GM21526 (cell line): Measurements from ENCODE around the gene LHFPL4.

Experiments
- ATAC-seq: cut with Tn5 transposase; IDR thresholded peaks from one replicate; pipeline ENCODE4 v1.9.1; 2021; ENCODE audit warnings: moderate library complexity; ENCODE audit not compliant: unreplicated experiment, low FRiP score

LHFPL4 gene

DNA sequence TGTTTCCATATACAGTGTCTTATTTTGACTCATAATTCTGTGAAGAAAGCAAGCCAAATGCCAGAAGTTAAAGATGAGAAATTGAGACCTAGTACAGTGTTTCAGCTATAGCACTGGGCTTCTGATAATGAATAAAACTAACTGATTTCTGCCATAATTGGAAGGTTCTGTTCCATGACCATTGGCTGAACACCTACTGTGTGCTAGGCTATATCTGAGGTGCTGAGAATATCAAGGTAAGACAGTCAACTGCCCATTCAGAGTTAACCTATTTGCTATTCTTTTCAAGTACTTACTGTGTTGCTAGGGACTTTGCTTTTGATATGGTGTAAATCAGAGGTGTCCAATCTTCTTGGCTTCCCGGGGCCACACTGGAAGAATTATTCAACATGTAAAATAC, 73.4 kb downstream of the LHFPL4 start:
- ATAC-seq = no peak

GRCh38 chr3:9476935-9477334, 76.7 kb downstream of the LHFPL4 start:
- ATAC-seq = no peak

DNA sequence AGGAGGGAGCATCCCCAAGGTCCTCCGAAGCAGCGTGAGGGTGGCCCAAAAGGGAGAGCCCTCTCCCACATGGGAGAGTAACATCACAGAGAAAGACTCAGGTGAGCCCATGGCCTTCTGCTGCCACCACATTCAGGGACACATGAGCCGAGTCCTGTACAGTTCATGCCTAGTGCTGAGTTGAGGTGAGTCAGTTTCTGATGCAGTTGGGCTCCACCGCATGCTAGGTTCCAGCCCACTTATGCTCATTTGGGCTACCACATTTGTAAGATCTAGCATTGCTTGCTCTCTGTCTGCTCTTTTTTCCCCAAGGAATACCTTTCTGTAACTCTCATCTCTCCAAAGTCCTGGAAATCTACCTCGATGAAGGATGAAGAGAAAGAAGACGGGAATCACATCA, 79.1 kb downstream of the LHFPL4 start:
- no peak for ATAC-seq

- no peak for ATAC-seq
Measured at GRCh38 chr3:9473496-9474065, 80.0 kb downstream of the LHFPL4 start.

DNA sequence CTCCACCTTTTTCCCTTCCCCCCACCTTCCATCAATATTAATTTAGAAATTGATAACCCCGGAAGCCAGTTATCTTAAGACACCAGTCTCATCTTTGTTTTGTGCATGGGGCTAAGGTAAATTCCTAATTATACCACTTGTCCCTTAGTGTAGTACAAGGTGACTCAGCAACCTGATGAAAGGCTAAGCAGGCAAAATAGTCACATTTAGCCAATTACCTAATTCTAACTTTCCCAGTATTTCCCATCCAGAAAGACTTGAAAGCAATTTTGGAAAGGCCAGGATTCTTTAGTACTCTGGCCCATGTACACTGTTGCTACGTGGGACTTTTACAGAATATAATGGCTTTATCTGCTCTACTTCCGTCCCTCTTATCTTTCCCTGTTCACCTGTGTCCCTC, 83.6 kb downstream of the LHFPL4 start:
- ATAC-seq = no peak

GRCh38 chr3:9468460-9468859, 85.2 kb downstream of the LHFPL4 start:
- ATAC-seq = no peak

GRCh38 chr3:9467451-9467850, 86.2 kb downstream of the LHFPL4 start:
- no peak for ATAC-seq

DNA sequence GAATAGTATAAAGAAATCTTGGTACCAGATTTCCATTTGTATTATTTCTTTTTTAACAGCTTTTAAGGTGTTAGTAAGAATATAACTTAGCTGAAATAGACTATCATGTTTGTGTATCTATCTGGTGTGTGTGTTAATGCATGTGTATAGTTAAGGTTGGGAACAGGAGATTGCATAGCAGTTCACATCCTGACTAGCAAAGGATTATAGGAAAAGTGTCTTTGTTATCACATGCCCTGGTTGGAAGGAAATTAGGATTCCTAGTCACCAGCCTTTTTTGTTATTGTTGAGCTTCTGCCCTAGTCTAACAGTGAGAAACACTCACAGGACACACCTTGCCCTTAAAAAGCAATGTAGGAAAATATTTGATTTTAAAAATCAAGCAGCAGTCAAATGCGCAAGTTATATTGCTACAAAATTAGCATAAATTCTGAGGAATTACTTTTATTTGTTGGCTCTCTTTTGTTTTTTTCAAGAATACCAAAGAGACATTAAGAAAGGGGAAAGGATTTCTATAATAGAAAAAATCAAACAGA, 98.0 kb downstream of the LHFPL4 start:
- ATAC-seq = no peak

GRCh38 chr3:9452417-9452816, 101.2 kb downstream of the LHFPL4 start:
- ATAC-seq = no peak

DNA sequence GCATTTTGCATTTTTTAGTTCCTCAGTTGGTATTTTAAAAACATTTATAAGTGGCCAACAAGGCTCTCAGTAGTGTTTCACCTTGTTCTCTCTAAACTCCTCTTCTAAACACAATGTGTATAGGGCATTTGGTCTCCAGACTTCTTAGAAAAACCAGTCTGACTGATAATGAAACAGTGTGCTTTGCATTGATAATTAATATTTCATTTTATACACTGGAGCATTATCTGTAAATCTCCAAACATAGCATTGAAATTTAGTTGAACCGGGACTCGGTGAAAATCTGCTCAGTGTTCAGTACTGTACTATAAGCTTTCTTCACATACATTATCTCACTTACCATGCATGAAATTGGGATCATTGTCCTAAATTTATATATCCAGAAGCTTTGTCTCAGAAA, 102.6 kb downstream of the LHFPL4 start:
- ATAC-seq = no peak

DNA sequence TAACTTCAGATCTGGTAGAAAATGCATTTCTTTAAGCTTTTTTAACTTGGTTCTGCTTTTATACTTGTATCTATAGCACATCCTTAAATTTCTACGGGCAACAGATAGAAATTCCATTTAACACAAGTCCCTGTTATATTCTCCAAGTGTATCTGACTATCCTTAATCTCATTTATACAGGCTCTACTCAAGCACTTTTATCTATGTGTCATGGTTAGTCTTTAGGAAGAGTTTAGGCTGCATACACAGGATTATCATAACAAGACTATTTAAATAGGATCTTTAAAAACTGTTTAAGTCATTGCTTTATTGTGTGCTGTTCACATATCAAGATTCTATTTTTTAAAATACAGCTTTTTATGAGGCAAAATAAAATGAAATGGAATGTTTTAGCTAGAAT, 103.5 kb downstream of the LHFPL4 start:
- no peak for ATAC-seq

DNA sequence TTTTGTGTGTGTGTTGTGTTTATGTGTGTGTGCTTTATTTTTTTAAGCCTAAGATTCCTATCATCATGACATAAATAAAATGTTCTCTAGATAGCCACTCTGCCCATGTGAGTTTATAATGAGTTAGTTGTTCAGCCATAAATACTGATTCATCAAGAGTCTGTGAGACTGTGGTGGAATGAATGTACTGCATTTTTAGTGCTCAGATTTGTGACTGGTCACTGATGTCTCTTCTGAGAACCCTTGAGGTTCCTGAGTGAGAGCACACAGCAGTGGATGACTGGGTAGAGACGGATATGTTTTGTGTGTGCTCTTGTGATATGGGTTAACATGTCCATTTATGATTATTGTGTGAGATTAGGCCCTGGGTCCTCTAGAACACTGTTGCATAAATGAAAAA, 105.0 kb downstream of the LHFPL4 start:
- no peak for ATAC-seq
